BE2C (cell line): ENCODE data around the gene CAPN7.

Experiments
- DNase-seq: peaks from one replicate; pipeline ENCODE4 v3.0.0-alpha.2; 2020
- H3K27me3 ChIP-seq: fragments of 250-450 bp; sonication (Bioruptor Pico); 2 replicates; pipeline ENCODE4 v1.5.1; 2020; ENCODE audit warnings: mild to moderate bottlenecking
- H3K36me3 ChIP-seq: fragments of 250-450 bp; sonication (Bioruptor Pico); 2 replicates; pipeline ENCODE4 v1.5.1; 2020; ENCODE audit warnings: mild to moderate bottlenecking
- H3K4me1 ChIP-seq: fragments of 250-450 bp; sonication (Bioruptor Pico); 2 replicates; pipeline ENCODE4 v1.5.1; 2020
- H3K4me3 ChIP-seq: 2 replicates; pipeline ENCODE4 v1.5.1; 2011; ENCODE audit warnings: low read depth, low read length
- H3K9me3 ChIP-seq: fragments of 250-450 bp; sonication (Bioruptor Pico); 2 replicates; pipeline ENCODE4 v1.5.1; 2020
- CTCF ChIP-seq: IDR thresholded peaks from 2 replicates; pipeline ENCODE4 v1.5.1; 2012; ENCODE audit warnings: mild to moderate bottlenecking, low read depth, low read length

The CAPN7 gene

DNA sequence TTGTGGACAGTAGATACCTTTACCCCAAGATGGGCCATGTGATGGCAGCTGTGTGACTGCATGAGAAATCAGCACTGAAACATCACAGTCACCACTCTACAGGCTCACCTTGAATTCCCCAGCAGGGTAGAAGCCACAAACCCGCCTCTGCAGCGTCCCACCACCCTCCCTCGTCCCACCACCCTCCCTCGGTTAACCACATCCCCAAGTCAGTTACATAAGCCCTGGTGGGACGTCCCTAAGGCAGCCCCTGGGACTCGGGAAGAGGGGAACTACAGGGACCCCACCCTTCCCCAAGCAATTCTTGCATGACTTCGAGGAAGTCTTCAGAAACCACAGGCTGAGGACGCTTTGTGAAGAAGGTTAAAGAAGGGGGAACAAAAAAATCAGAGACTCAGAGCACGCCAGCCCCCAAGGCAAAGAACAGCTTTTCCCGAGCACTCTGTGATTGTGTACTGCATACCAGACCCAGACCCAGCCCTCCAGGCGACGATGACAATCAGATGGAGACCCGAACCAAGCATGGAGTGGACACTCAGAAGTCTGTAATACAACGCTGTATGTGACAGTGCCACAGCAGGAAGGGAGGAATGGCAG is 65.8 kb downstream of the CAPN7 start:
- TF ChIP-seq CTCF: no peak
- H3K9me3 ChIP-seq: no peaks in the 10 kb centered on the region
- H3K4me1 ChIP-seq: peaks cover 8% of the 10 kb centered on the region
- H3K4me3 ChIP-seq: no peak overlapping the region
- no peak for DNase-seq
- no peaks in the 10 kb centered on the region for H3K36me3 ChIP-seq
- H3K27me3 ChIP-seq: no peaks in the 10 kb centered on the region

- Histone ChIP-seq H3K27me3 (no peaks in the 10 kb centered on the region), H3K9me3 (no peaks in the 10 kb centered on the region), H3K4me3 (no peak overlapping the region), H3K36me3 (no peaks in the 10 kb centered on the region), H3K4me1 (peaks cover 8% of the 10 kb centered on the region)
- DNase-seq: no peak
- TF ChIP-seq CTCF: no peak
These were observed 66.6 kb downstream of the CAPN7 start for GRCh38 chr3:15272426-15273196.

- DNase-seq: no peak
These were observed 67.2 kb downstream of the CAPN7 start for GRCh38 chr3:15273227-15273626.

DNA sequence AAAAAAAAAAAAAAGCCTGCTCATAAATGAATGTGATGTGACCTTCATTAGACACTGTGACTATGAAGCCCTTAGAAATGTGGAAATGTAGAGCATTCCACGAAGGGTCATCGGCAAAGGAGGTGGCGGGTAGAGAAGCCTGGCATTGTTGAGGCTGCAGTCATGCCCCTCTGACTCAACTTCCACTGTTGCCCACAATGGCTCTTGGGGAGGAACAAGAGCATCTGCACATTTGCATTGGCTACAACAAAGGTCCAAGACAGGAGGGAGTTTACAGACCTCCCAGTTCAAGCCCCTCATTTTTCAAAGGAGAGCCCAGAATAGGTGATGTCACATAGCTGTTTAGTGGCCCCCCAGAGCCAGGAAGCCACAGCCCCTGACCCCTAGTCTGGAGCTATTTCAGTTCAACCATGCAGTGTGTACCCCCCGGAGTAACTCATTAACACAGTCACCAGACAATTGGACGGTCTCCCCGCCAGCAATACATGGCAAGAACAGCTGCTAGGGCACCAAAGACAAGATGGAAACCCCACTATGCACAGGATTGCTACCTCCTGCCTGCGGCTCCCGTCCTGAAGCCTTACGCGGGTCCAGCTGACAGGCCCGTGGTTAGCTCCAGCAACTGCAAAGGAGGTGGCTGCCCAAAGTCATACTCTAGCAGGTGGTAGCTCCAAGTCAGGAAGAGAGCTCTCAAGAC is 70.1 kb downstream of the CAPN7 start:
- Histone ChIP-seq H3K36me3 (no peaks in the 10 kb centered on the region), H3K27me3 (no peaks in the 10 kb centered on the region), H3K9me3 (no peaks in the 10 kb centered on the region), H3K4me1 (no peaks in the 10 kb centered on the region), H3K4me3 (no peak overlapping the region)
- no peak for TF ChIP-seq CTCF
- no peak for DNase-seq

More at GRCh38 chr3:15273227-15273626, 67.2 kb downstream of the CAPN7 start:
- no peaks in the 10 kb centered on the region for H3K9me3 ChIP-seq
- H3K4me3 ChIP-seq: no peak overlapping the region
- no peaks in the 10 kb centered on the region for H3K36me3 ChIP-seq
- peaks cover 8% of the 10 kb centered on the region for H3K4me1 ChIP-seq
- TF ChIP-seq CTCF: no peak
- no peaks in the 10 kb centered on the region for H3K27me3 ChIP-seq

DNA sequence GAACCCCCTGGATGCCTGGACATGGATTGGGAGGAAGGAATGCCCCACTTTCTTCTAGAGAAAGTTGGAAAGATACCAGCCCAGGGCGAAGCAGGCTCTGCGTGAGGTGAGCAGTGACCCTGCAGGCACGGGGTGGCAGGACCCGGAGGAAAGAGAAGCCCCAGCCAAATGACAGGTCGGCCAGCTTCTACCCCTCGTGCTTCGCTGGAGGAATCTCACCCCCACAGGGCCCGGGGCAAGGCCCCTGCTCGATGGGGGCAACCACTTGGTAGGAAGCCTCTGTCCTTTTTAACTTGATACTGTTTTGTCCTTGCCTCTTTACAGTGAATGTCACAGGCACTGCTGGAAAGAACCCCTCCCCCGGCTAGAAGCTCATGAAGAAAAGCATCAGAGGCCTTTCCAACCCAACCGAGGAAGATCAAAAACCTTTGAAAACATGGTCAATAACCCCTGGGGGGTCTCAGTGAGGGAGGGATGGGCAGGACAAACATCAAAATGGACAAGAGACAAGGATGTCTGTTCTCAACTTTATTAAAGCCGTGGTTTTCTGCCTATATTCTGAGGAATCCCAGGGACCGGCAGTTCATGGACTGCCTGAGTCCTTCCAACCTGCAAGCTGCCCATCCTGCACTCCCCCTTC is 71.9 kb downstream of the CAPN7 start:
- no peak for DNase-seq
- H3K4me1 ChIP-seq: no peaks in the 10 kb centered on the region
- H3K36me3 ChIP-seq: no peaks in the 10 kb centered on the region
- no peak for TF ChIP-seq CTCF
- H3K4me3 ChIP-seq: no peak overlapping the region
- H3K9me3 ChIP-seq: no peaks in the 10 kb centered on the region
- H3K27me3 ChIP-seq: no peaks in the 10 kb centered on the region
